HG03103 (cell line): ENCODE measurements around the gene IRF2BPL.
"Not testable (repeated sequence)": the region's sequence is repeated elsewhere in the genome, so short reads cannot be mapped to it uniquely, and the experiment has no call there.

Experiments used
- ATAC-seq: cut with Tn5 transposase; IDR thresholded peaks from one replicate; pipeline ENCODE4 v1.9.1; 2021; ENCODE audit warnings: low read depth; ENCODE audit not compliant: unreplicated experiment

The IRF2BPL gene

GRCh38 chr14:77036484-77037214, 8.1 kb upstream of the IRF2BPL start:
- ATAC-seq: no peak

- no peak for ATAC-seq
Measured at GRCh38 chr14:77035267-77035666, 6.8 kb upstream of the IRF2BPL start.

GRCh38 chr14:77033622-77034589, 5.4 kb upstream of the IRF2BPL start:
- peak; percentile 53 for ATAC-seq

GRCh38 chr14:77032844-77033621, 4.5 kb upstream of the IRF2BPL start:
- ATAC-seq: peak; percentile 4

GRCh38 chr14:77032491-77032843, 4.0 kb upstream of the IRF2BPL start:
- no peak for ATAC-seq

- no peak for ATAC-seq
Measured at GRCh38 chr14:77031759-77032490, 3.4 kb upstream of the IRF2BPL start.

- peak; percentile 18 for ATAC-seq
Measured at GRCh38 chr14:77027538-77028383, 747 bp downstream of the IRF2BPL start.

GRCh38 chr14:77026930-77027537, 1.5 kb downstream of the IRF2BPL start:
- no peak for ATAC-seq

- no peak for ATAC-seq
Measured at GRCh38 chr14:77026166-77026929, 2.2 kb downstream of the IRF2BPL start.

GRCh38 chr14:77025744-77026165, 2.8 kb downstream of the IRF2BPL start:
- no peak for ATAC-seq

- no peak for ATAC-seq
Measured at GRCh38 chr14:77024171-77024691, 4.3 kb downstream of the IRF2BPL start.

- ATAC-seq: no peak
Measured at GRCh38 chr14:77023001-77023996, 5.2 kb downstream of the IRF2BPL start.

GRCh38 chr14:77022236-77022852, 6.2 kb downstream of the IRF2BPL start:
- peak; percentile 70 for ATAC-seq

- not testable (repeated sequence) for ATAC-seq
Measured at GRCh38 chr14:77021424-77021823, 7.1 kb downstream of the IRF2BPL start.

GRCh38 chr14:77018785-77019184, 9.7 kb downstream of the IRF2BPL start:
- ATAC-seq: no peak

- ATAC-seq: no peak
Measured at GRCh38 chr14:77017666-77018065, 10.8 kb downstream of the IRF2BPL start.
